ENCODE measurements around the gene HSPA5. TPM values are rescaled to one million over a fixed set of nuclear protein-coding genes. Genes with fewer than 3 reads are reported as not detected.

Gene HSPA5
- total and polyA plus RNA-seq, 7 experiments from 2014 or later, result 127 to 248 (median 155) TPM

- ATAC-seq (no peak), DNase-seq (no peak)
- Mint-ChIP-seq H3K27ac (no peak overlapping the region), H3K4me3 (no peak overlapping the region), H3K9me3 (no peaks in the 10 kb centered on the region), H3K27me3 (peaks cover 0 to 2% (median 0%) of the 10 kb centered on the region in 5 donors), H3K36me3 (no peaks in the 10 kb centered on the region), H3K4me1 (no peaks in the 10 kb centered on the region)
- ChIA-PET CTCF (no interaction called here), POLR2A (interaction anchor here (0.7 kb wide), 2 partner anchors 64 to 149 kb away, joined by 3 to 5 read pairs; no protein-coding TSS in a partner anchor)
- no peaks in the 10 kb centered on the region for H3K9me3 ChIP-seq (ENCODE audit: control insufficient read depth in 2 of 3, low read length in 3 of 3)
- no peak overlapping the region for H3K27ac ChIP-seq (ENCODE audit: low read depth, low read length)
- H3K36me3 ChIP-seq (ENCODE audit: control insufficient read depth in 2 of 3, insufficient read depth in 3 of 3, low read length in 3 of 3), result no peaks in the 10 kb centered on the region
- H3K4me1 ChIP-seq (ENCODE audit: control insufficient read depth in 2 of 2, insufficient read depth in 2 of 2, low read length in 2 of 2), result no peaks in the 10 kb centered on the region
- intact Hi-C loops (cut with micrococcal nuclease), result no loop called here
- H3K27me3 ChIP-seq (ENCODE audit: control insufficient read depth in 2 of 2, insufficient read depth in 2 of 2, low read length in 2 of 2), result no peaks in the 10 kb centered on the region
- H3K4me3 ChIP-seq (ENCODE audit: low read length), result no peak overlapping the region
These were observed 13.1 kb upstream of the HSPA5 start for GRCh38 chr9:125254231-125254630.

- DNase-seq (no peak), ATAC-seq (no peak)
- intact Hi-C loops (cut with micrococcal nuclease), result no loop called here
- H3K9me3 ChIP-seq (ENCODE audit: control insufficient read depth in 2 of 3, low read length in 3 of 3), result no peaks in the 10 kb centered on the region
- H3K27ac ChIP-seq (ENCODE audit: low read depth, low read length), result no peak overlapping the region
- Mint-ChIP-seq H3K36me3 (peaks cover 0 to 2% (median 0%) of the 10 kb centered on the region in 5 donors), H3K4me1 (peaks cover 0 to 10% (median 8%) of the 10 kb centered on the region in 7 donors), H3K27me3 (peaks cover 0 to 1% (median 0%) of the 10 kb centered on the region in 5 donors), H3K27ac (peak overlapping the region in 1 of 9 donors; percentile 32), H3K4me3 (no peak overlapping the region), H3K9me3 (peaks cover 0 to 2% (median 0%) of the 10 kb centered on the region in 11 donors)
- no peaks in the 10 kb centered on the region for H3K36me3 ChIP-seq (ENCODE audit: control insufficient read depth in 2 of 3, insufficient read depth in 3 of 3, low read length in 3 of 3)
- H3K27me3 ChIP-seq (ENCODE audit: control insufficient read depth in 2 of 2, insufficient read depth in 2 of 2, low read length in 2 of 2), result no peaks in the 10 kb centered on the region
- H3K4me1 ChIP-seq (ENCODE audit: control insufficient read depth in 2 of 2, insufficient read depth in 2 of 2, low read length in 2 of 2), result peaks cover 7% of the 10 kb centered on the region in 2 donors
- ChIA-PET POLR2A (interaction anchor here (6.0 kb wide), 1 partner anchor 50 kb away, joined by 192 read pairs; the partner anchor contains the start of gene RABEPK), CTCF (no interaction called here)
- H3K4me3 ChIP-seq (ENCODE audit: low read length), result no peak overlapping the region
These were observed 5.1 kb upstream of the HSPA5 start for GRCh38 chr9:125246261-125246667.

- H3K4me3 Mint-ChIP-seq, result peak overlapping the region in 2 of 10 donors; percentile 5 to 55
- POLR2A ChIA-PET, result interaction anchor here (1.4 to 6.0 kb wide), 2 partner anchors 47 to 375 kb away, joined by 3 to 192 read pairs; partner anchors contain the start of gene RABEPK
- Histone ChIP-seq H3K36me3 (ENCODE audit: control insufficient read depth in 2 of 3, insufficient read depth in 3 of 3, low read length in 3 of 3) (peaks cover 6 to 14% (median 7%) of the 10 kb centered on the region in 3 experiments), H3K27me3 (ENCODE audit: control insufficient read depth in 2 of 2, insufficient read depth in 2 of 2, low read length in 2 of 2) (no peaks in the 10 kb centered on the region), H3K4me1 (ENCODE audit: control insufficient read depth in 2 of 2, insufficient read depth in 2 of 2, low read length in 2 of 2) (peaks cover 15 to 23% of the 10 kb centered on the region in 2 donors), H3K4me3 (ENCODE audit: low read length) (no peak overlapping the region), H3K9me3 (ENCODE audit: control insufficient read depth in 2 of 3, low read length in 3 of 3) (no peaks in the 10 kb centered on the region), H3K27ac (ENCODE audit: low read depth, low read length) (no peak overlapping the region)
- H3K4me1 Mint-ChIP-seq, result peaks cover 4 to 24% (median 19%) of the 10 kb centered on the region in 7 donors
- CTCF ChIA-PET, result no interaction called here
- DNase-seq (no peak), ATAC-seq (no peak)
- H3K9me3 Mint-ChIP-seq, result peaks cover 0 to 7% (median 0%) of the 10 kb centered on the region in 11 donors
- intact Hi-C loops (cut with micrococcal nuclease), result loop anchor here (5.0 kb wide), 3 partner anchors 128 to 472 kb away; partner anchors contain the start of genes MAPKAP1 (in 1 of the 2) and NR6A1 (in 1 of the 2)
- H3K27me3 Mint-ChIP-seq, result peaks cover 0 to 5% (median 0%) of the 10 kb centered on the region in 5 donors
- H3K36me3 Mint-ChIP-seq, result peaks cover 0 to 25% (median 6%) of the 10 kb centered on the region in 5 donors
- H3K27ac Mint-ChIP-seq, result peak overlapping the region in 1 of 9 donors; percentile 30
These were observed 2.7 kb upstream of the HSPA5 start for GRCh38 chr9:125243792-125244260.

GRCh38 chr9:125241863-125242739 lies 958 bp upstream of the HSPA5 start:
- no peak for DNase-seq
- Histone ChIP-seq H3K4me3 (ENCODE audit: low read length) (peak overlapping the region; percentile 85), H3K36me3 (ENCODE audit: control insufficient read depth in 2 of 3, insufficient read depth in 3 of 3, low read length in 3 of 3) (peaks cover 21 to 31% (median 23%) of the 10 kb centered on the region in 3 experiments), H3K9me3 (ENCODE audit: control insufficient read depth in 2 of 3, low read length in 3 of 3) (no peaks in the 10 kb centered on the region), H3K27ac (ENCODE audit: low read depth, low read length) (peak overlapping the region; percentile 97), H3K27me3 (ENCODE audit: control insufficient read depth in 2 of 2, insufficient read depth in 2 of 2, low read length in 2 of 2) (no peaks in the 10 kb centered on the region), H3K4me1 (ENCODE audit: control insufficient read depth in 2 of 2, insufficient read depth in 2 of 2, low read length in 2 of 2) (peaks cover 32 to 39% of the 10 kb centered on the region in 2 donors)
- Mint-ChIP-seq H3K4me1 (peaks cover 18 to 40% (median 36%) of the 10 kb centered on the region in 7 donors), H3K4me3 (peak overlapping the region; percentile 94 to 99 (median 98)), H3K27ac (peak overlapping the region; percentile 96 to 100 (median 99)), H3K27me3 (peaks cover 0 to 5% (median 0%) of the 10 kb centered on the region in 5 donors), H3K36me3 (peaks cover 0 to 41% (median 19%) of the 10 kb centered on the region in 5 donors), H3K9me3 (peaks cover 0 to 7% (median 0%) of the 10 kb centered on the region in 11 donors)
- POLR2A ChIA-PET, result interaction anchor here (0.6 to 6.0 kb wide), 27 partner anchors 9 to 583 kb away, joined by 3 to 192 read pairs (median 5); partner anchors contain the start of genes ARPC5L, GAPVD1, RABEPK and SCAI
- ATAC-seq, result peak; percentile 1
- intact Hi-C loops (cut with micrococcal nuclease), result loop anchor here (1.0 to 5.0 kb wide), 17 partner anchors 19 to 505 kb away; partner anchors contain the start of genes GAPVD1 (in 2 of the 2), GOLGA1 (in 2 of the 2), NR6A1 (in 2 of the 2) and RABEPK (in 2 of the 2)
- CTCF ChIA-PET, result interaction anchor here (0.9 to 1.6 kb wide), 4 partner anchors 8 to 54 kb away, joined by 3 to 4 read pairs (median 3); partner anchors contain the start of gene GAPVD1

- Mint-ChIP-seq H3K4me3 (peak overlapping the region; percentile 94 to 99 (median 98)), H3K4me1 (peaks cover 33 to 55% (median 51%) of the 10 kb centered on the region in 7 donors), H3K27me3 (peaks cover 0 to 5% (median 0%) of the 10 kb centered on the region in 5 donors), H3K27ac (peak overlapping the region; percentile 96 to 100 (median 99)), H3K9me3 (peaks cover 0 to 7% (median 0%) of the 10 kb centered on the region in 11 donors), H3K36me3 (peaks cover 9 to 53% (median 32%) of the 10 kb centered on the region in 5 donors)
- Histone ChIP-seq H3K36me3 (ENCODE audit: control insufficient read depth in 2 of 3, insufficient read depth in 3 of 3, low read length in 3 of 3) (peaks cover 24 to 45% (median 27%) of the 10 kb centered on the region in 3 experiments), H3K27ac (ENCODE audit: low read depth, low read length) (peak overlapping the region; percentile 97), H3K27me3 (ENCODE audit: control insufficient read depth in 2 of 2, insufficient read depth in 2 of 2, low read length in 2 of 2) (no peaks in the 10 kb centered on the region), H3K4me3 (ENCODE audit: low read length) (peak overlapping the region; percentile 85), H3K9me3 (ENCODE audit: control insufficient read depth in 2 of 3, low read length in 3 of 3) (no peaks in the 10 kb centered on the region), H3K4me1 (ENCODE audit: control insufficient read depth in 2 of 2, insufficient read depth in 2 of 2, low read length in 2 of 2) (peaks cover 45 to 50% of the 10 kb centered on the region in 2 donors)
- intact Hi-C loops (cut with micrococcal nuclease), result loop anchor here (2.0 to 5.0 kb wide), 6 partner anchors 98 to 506 kb away; partner anchors contain the start of genes MAPKAP1 (in 1 of the 2), NR6A1 (in 1 of the 2), PBX3 (in 1 of the 2) and SCAI (in 1 of the 2)
- no peak for ATAC-seq
- DNase-seq, result peak in 3 of 9 donors; percentile 33 to 49 (median 43)
- ChIA-PET POLR2A (interaction anchor here (0.7 to 6.0 kb wide), 14 partner anchors 8 to 114 kb away, joined by 3 to 192 read pairs (median 5); partner anchors contain the start of genes GAPVD1, RABEPK and SCAI), CTCF (interaction anchor here (1.6 kb wide), 1 partner anchor 21 kb away, joined by 4 read pairs; the partner anchor contains the start of gene GAPVD1)
These were observed 519 bp downstream of the HSPA5 start for GRCh38 chr9:125240649-125240999.

Measured in naive thymus-derived CD4-positive, alpha-beta T cell (primary cell).